SK-N-SH (cell line): ENCODE data around the gene CRIP2. TPM values are rescaled to one million over a fixed set of nuclear protein-coding genes. Genes with fewer than 3 reads are reported as not detected.
A peak's percentile ranks its signal among the peaks of the same experiment; 100 is the strongest.

Source experiments
- CTCF ChIA-PET: fragments of 300-600, 350-600 bp; formaldehyde crosslinking; extraction: SDS; loops from one replicate; lab custom pipeline; 2021; lab: Yijun Ruan, JAX
- POLR2A ChIA-PET: fragments of 350-600 bp; sonication (Branson Sonifier 250); formaldehyde crosslinking; extraction: SDS; loops from one replicate; lab custom pipeline; 2020; ENCODE audit warnings: antibody characterized with exemption, inconsistent platforms; lab: Yijun Ruan, JAX
- DNase-seq: peaks from one replicate; pipeline ENCODE4 v3.0.0; 2012
- H2AFZ ChIP-seq: fragments of 200-600 bp; sonication (generic); 2 replicates; pipeline ENCODE4 v1.8.1; 2016; ENCODE audit warnings: antibody characterized with exemption, mild to moderate bottlenecking, low read depth
- H3F3A ChIP-seq: fragments of 200-600 bp; sonication (generic); replicated peaks from 2 replicates; pipeline ENCODE3; 2016; ENCODE audit warnings: antibody characterized with exemption, mild to moderate bottlenecking; ENCODE audit not compliant: insufficient read depth
- H3K27ac ChIP-seq, 2 experiments: fragments of 200-500 bp in 1 of 2; fragments of 200-600 bp in 1 of 2; sonication (Bioruptor generic) in 1 of 2; sonication (generic), shearing (Covaris generic) in 1 of 2; 2 replicates each; pipeline versions ENCODE4 v1.5.1 to v1.6.1; 2014 to 2016; ENCODE audit warnings: low read depth in 2 of 2, inconsistent platforms in 1 of 2, low read length in 1 of 2, mild to moderate bottlenecking in 1 of 2, mixed read lengths in 1 of 2
- H3K27me3 ChIP-seq: fragments of 200-600 bp; sonication (generic), shearing (Covaris generic); 2 replicates; pipeline ENCODE4 v1.6.1; 2016; ENCODE audit warnings: mixed run types; ENCODE audit not compliant: insufficient read depth
- H3K36me3 ChIP-seq, 2 experiments: fragments of 200-500 bp in 1 of 2; fragments of 200-600 bp in 1 of 2; sonication (Bioruptor generic) in 1 of 2; sonication (generic) in 1 of 2; replicated peaks in 1 of 2; 2 replicates each; pipeline versions ENCODE3 to v1.5.1; 2014 to 2016; ENCODE audit warnings: low read length in 1 of 2, mild to moderate bottlenecking in 1 of 2; ENCODE audit not compliant: insufficient read depth in 2 of 2, control insufficient read depth in 1 of 2
- H3K4me1 ChIP-seq, 2 experiments: fragments of 200-500 bp in 1 of 2; fragments of 200-600 bp in 1 of 2; sonication (Bioruptor generic) in 1 of 2; sonication (generic), shearing (Covaris generic) in 1 of 2; 2 replicates each; pipeline versions ENCODE4 v1.5.1 to v1.6.1; 2014 to 2016; ENCODE audit warnings: low read depth in 1 of 2, low read length in 1 of 2, mixed run types in 1 of 2; ENCODE audit not compliant: insufficient read depth in 2 of 2, control insufficient read depth in 1 of 2
- H3K4me2 ChIP-seq: fragments of 200-600 bp; sonication (generic), shearing (Covaris generic); 2 replicates; pipeline ENCODE4 v1.6.1; 2017; ENCODE audit warnings: mixed run types
- H3K4me3 ChIP-seq, 2 experiments: fragments of 200-500 bp in 1 of 2; fragments of 200-600 bp in 1 of 2; sonication (Bioruptor generic) in 1 of 2; sonication (generic), shearing (Covaris generic) in 1 of 2; 2 replicates each; pipeline versions ENCODE4 v1.5.1 to v1.8.1; 2014 to 2016; ENCODE audit warnings: low read depth in 2 of 2, inconsistent platforms in 1 of 2, low read length in 1 of 2, mild to moderate bottlenecking in 1 of 2, mixed read lengths in 1 of 2, moderate library complexity in 1 of 2
- H3K79me2 ChIP-seq: fragments of 200-600 bp; sonication (generic); 2 replicates; pipeline ENCODE4 v1.8.1; 2017; ENCODE audit warnings: mild to moderate bottlenecking; ENCODE audit not compliant: insufficient read depth
- H3K9ac ChIP-seq: fragments of 200-600 bp; sonication (generic); 2 replicates; pipeline ENCODE4 v1.6.1; 2017; ENCODE audit warnings: mixed run types
- H3K9me2 ChIP-seq: fragments of 200-600 bp; sonication (generic); 2 replicates; pipeline ENCODE4 v1.6.1; 2017; ENCODE audit warnings: mixed run types
- H3K9me3 ChIP-seq: fragments of 200-600 bp; sonication (generic); 2 replicates; pipeline ENCODE4 v1.6.1; 2017; ENCODE audit warnings: mixed run types, mild to moderate bottlenecking, moderate library complexity
- H4K20me1 ChIP-seq: fragments of 200-600 bp; sonication (generic); 2 replicates; pipeline ENCODE4 v1.6.1; 2017; ENCODE audit warnings: mild to moderate bottlenecking, mixed run types; ENCODE audit not compliant: insufficient read depth
- CHD2 ChIP-seq: fragments of 150-350 bp; IDR thresholded peaks from 2 replicates; pipeline ENCODE4 v1.6.1; 2018; ENCODE audit warnings: low read length; ENCODE audit not compliant: partially characterized antibody
- CTCF ChIP-seq: fragments of 200-600 bp; sonication (generic); IDR thresholded peaks from 2 replicates; pipeline ENCODE4 v1.6.1; 2017; ENCODE audit warnings: antibody characterized with exemption, mild to moderate bottlenecking, moderate library complexity
- ELF1 ChIP-seq: IDR thresholded peaks from 2 replicates; pipeline ENCODE4 v1.4.0; 2012
- FOSL2 ChIP-seq: IDR thresholded peaks from 2 replicates; pipeline ENCODE4 v1.4.0; 2012; ENCODE audit warnings: low read depth, mild to moderate bottlenecking, moderate library complexity, borderline replicate concordance
- FOXM1 ChIP-seq: IDR thresholded peaks from 2 replicates; pipeline ENCODE4 v1.4.0; 2012; ENCODE audit warnings: low read depth, mild to moderate bottlenecking
- GABPA ChIP-seq: IDR thresholded peaks from 2 replicates; pipeline ENCODE4 v1.4.0; 2012; ENCODE audit warnings: low read depth, mild to moderate bottlenecking
- GATA2 ChIP-seq: sonication (generic); formaldehyde crosslinking; IDR thresholded peaks from 2 replicates; pipeline ENCODE4 v1.5.0; 2020; ENCODE audit warnings: mild to moderate bottlenecking, missing genetic modification reagents
- IRF3 ChIP-seq: fragments of 150-350 bp; IDR thresholded peaks from 2 replicates; pipeline ENCODE4 v1.6.1; 2016; ENCODE audit warnings: mild to moderate bottlenecking, low read depth, low read length
- JUND ChIP-seq: IDR thresholded peaks from 2 replicates; pipeline ENCODE4 v1.4.0; 2012
- MAX ChIP-seq: IDR thresholded peaks from 2 replicates; pipeline ENCODE4 v1.4.0; 2012; ENCODE audit warnings: low read depth
- MXI1 ChIP-seq: IDR thresholded peaks from 2 replicates; pipeline ENCODE4 v1.6.1; 2012; ENCODE audit warnings: mild to moderate bottlenecking, low read depth, low read length, improper control_type of control experiment
- NFIC ChIP-seq: IDR thresholded peaks from 2 replicates; pipeline ENCODE4 v1.4.0; 2012; ENCODE audit warnings: borderline replicate concordance
- NRF1 ChIP-seq: IDR thresholded peaks from 2 replicates; pipeline ENCODE4 v1.6.1; 2012; ENCODE audit warnings: low read depth, mild to moderate bottlenecking, low read length
- PBX3 ChIP-seq: IDR thresholded peaks from 2 replicates; pipeline ENCODE4; 2012
- RAD21 ChIP-seq: IDR thresholded peaks from 2 replicates; pipeline ENCODE4 v1.6.1; 2012; ENCODE audit warnings: mild to moderate bottlenecking, low read length
- RCOR1 ChIP-seq: fragments of 150-350 bp; IDR thresholded peaks from 2 replicates; pipeline ENCODE4 v1.6.1; 2017; ENCODE audit warnings: antibody characterized with exemption, low read length
- RFX5 ChIP-seq: IDR thresholded peaks from 2 replicates; pipeline ENCODE4 v1.6.1; 2012; ENCODE audit warnings: mild to moderate bottlenecking, improper control_type of control experiment, low read length
- RXRA ChIP-seq: IDR thresholded peaks from 2 replicates; pipeline ENCODE4 v1.4.0; 2012; ENCODE audit warnings: low read depth, mild to moderate bottlenecking, borderline replicate concordance
- SIN3A ChIP-seq: IDR thresholded peaks from 2 replicates; pipeline ENCODE4 v1.6.1; 2012; ENCODE audit warnings: low read depth, mild to moderate bottlenecking, low read length, moderate library complexity, borderline replicate concordance
- SMC3 ChIP-seq: IDR thresholded peaks from 2 replicates; pipeline ENCODE4 v1.6.1; 2012; ENCODE audit warnings: low read depth, low read length, improper control_type of control experiment
- TAF1 ChIP-seq: IDR thresholded peaks from 2 replicates; pipeline ENCODE4 v1.6.1; 2012; ENCODE audit warnings: low read depth, mild to moderate bottlenecking, low read length, moderate library complexity, borderline replicate concordance
- TCF12 ChIP-seq: IDR thresholded peaks from 2 replicates; pipeline ENCODE4 v1.4.0; 2012
- USF1 ChIP-seq: IDR thresholded peaks from 2 replicates; pipeline ENCODE4 v1.4.0; 2012; ENCODE audit warnings: low read depth, borderline replicate concordance
- YY1 ChIP-seq: IDR thresholded peaks from 2 replicates; pipeline ENCODE4 v1.4.0; 2012; ENCODE audit warnings: low read depth, mild to moderate bottlenecking
- ZBTB33 ChIP-seq: IDR thresholded peaks from 2 replicates; pipeline ENCODE4 v1.4.0; 2012; ENCODE audit warnings: low read depth, borderline replicate concordance
- WGBS: methylation state at CpG from one replicate; pipeline ENCODE4 v1.1.6; 2017; ENCODE audit warnings: low lambda C conversion rate; 5-methylcytosine and 5-hydroxymethylcytosine counted together
- polyA plus RNA-seq, 3 experiments: library from polyadenylated mRNA; depleted of rRNA; stranded (reverse); fragments of >200 nt; gene quantifications; 2 replicates each; pipeline ENCODE4 v1.2.3, GENCODE V29; 2012

CRIP2 gene
- polyA plus RNA-seq, 1 of the 3 experiments (the other 2 are of a cell fraction) = 335 TPM

GRCh38 chr14:105481886-105482457 lies 7.4 kb downstream of the CRIP2 start:
- CTCF ChIA-PET = interaction anchor here (0.6 to 7.2 kb wide), 20 partner anchors 8 to 318 kb away, joined by 3 to 137 read pairs (median 9); partner anchors contain the start of genes TEDC1 and TMEM121
- H3K4me2 ChIP-seq = peak overlapping the region; percentile 82
- H3K9me2 ChIP-seq = no peaks in the 10 kb centered on the region
- WGBS = 0% methylated on average over 1 of the region's 18 CpGs
- no peaks in the 10 kb centered on the region for H3K9me3 ChIP-seq
- H3K36me3 ChIP-seq = peaks cover 0 to 2% of the 10 kb centered on the region in 2 experiments
- H2AFZ ChIP-seq = no peak overlapping the region
- peaks cover 36 to 76% of the 10 kb centered on the region in 2 experiments; a peak in 3 of 4 replicates for H3K4me1 ChIP-seq
- H3F3A ChIP-seq = peaks cover 27% of the 10 kb centered on the region
- peak; percentile 90 for DNase-seq
- H3K79me2 ChIP-seq = peaks cover 10% of the 10 kb centered on the region
- H3K27ac ChIP-seq = peak overlapping the region; percentile 98 to 100
- POLR2A ChIA-PET = interaction anchor here (1.0 to 2.3 kb wide), 3 partner anchors 8 to 30 kb away, joined by 3 to 14 read pairs (median 5); no protein-coding TSS in a partner anchor
- peaks cover 4% of the 10 kb centered on the region; the same call in 1 of the 2 replicates for H4K20me1 ChIP-seq
- H3K9ac ChIP-seq = peak overlapping the region; percentile 92
- no peaks in the 10 kb centered on the region for H3K27me3 ChIP-seq
- H3K4me3 ChIP-seq = peak overlapping the region in 1 of 2 experiments; percentile 30; a peak in 2 of 4 replicates
- TF ChIP-seq TAF1 = no peak
- no peak for TF ChIP-seq IRF3
- no peak for TF ChIP-seq JUND
- TF ChIP-seq ELF1 = no peak
- TF ChIP-seq PBX3 = peak; percentile 29; the same call in 1 of the 2 replicates
- TF ChIP-seq GATA2 = no peak
- no peak for TF ChIP-seq CHD2
- no peak for TF ChIP-seq CTCF
- TF ChIP-seq NFIC = peak; percentile 92
- peak; percentile 87 for TF ChIP-seq MXI1
- TF ChIP-seq RAD21 = peak; percentile 25; the same call in 1 of the 2 replicates
- TF ChIP-seq ZBTB33 = no peak
- TF ChIP-seq RFX5 = no peak; the same call in 1 of the 2 replicates
- no peak for TF ChIP-seq SMC3
- no peak for TF ChIP-seq RCOR1
- no peak for TF ChIP-seq MAX
- TF ChIP-seq FOXM1 = no peak
- TF ChIP-seq TCF12 = peak; percentile 15; the same call in 1 of the 2 replicates
- TF ChIP-seq YY1 = no peak
- TF ChIP-seq SIN3A = 0 out of 2 replicates have a peak, but pooled peaks have one; percentile 52
- no peak for TF ChIP-seq FOSL2
- no peak for TF ChIP-seq NRF1
- TF ChIP-seq USF1 = no peak
- TF ChIP-seq GABPA = no peak
- no peak for TF ChIP-seq RXRA
